HG03108 (cell line): ENCODE measurements around the gene PCDHB13.

ENCODE experiments used
- ATAC-seq: cut with Tn5 transposase; IDR thresholded peaks from one replicate; pipeline ENCODE4 v1.9.1; 2021; ENCODE audit warnings: moderate library complexity; ENCODE audit not compliant: unreplicated experiment

PCDHB13 gene

GRCh38 chr5:141260458-141261237, 46.9 kb downstream of the PCDHB13 start:
- no peak for ATAC-seq

- no peak for ATAC-seq
These were observed 47.5 kb downstream of the PCDHB13 start for GRCh38 chr5:141261238-141261546.
